Cardiac atrium fibroblast (primary cell): ENCODE measurements around the gene PLTP. TPM values are rescaled to one million over a fixed set of nuclear protein-coding genes. Genes with fewer than 3 reads are reported as not detected.

ENCODE experiments used
- total RNA-seq: library from RNA; depleted of rRNA; stranded (reverse); fragments of >200 nt; gene quantifications from 2 replicates; pipeline ENCODE4 v1.2.3, GENCODE V29; 2015

PLTP gene, protein sequence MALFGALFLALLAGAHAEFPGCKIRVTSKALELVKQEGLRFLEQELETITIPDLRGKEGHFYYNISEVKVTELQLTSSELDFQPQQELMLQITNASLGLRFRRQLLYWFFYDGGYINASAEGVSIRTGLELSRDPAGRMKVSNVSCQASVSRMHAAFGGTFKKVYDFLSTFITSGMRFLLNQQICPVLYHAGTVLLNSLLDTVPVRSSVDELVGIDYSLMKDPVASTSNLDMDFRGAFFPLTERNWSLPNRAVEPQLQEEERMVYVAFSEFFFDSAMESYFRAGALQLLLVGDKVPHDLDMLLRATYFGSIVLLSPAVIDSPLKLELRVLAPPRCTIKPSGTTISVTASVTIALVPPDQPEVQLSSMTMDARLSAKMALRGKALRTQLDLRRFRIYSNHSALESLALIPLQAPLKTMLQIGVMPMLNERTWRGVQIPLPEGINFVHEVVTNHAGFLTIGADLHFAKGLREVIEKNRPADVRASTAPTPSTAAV
- total RNA-seq = 60.6 and 107 TPM in 2 replicates

DNA sequence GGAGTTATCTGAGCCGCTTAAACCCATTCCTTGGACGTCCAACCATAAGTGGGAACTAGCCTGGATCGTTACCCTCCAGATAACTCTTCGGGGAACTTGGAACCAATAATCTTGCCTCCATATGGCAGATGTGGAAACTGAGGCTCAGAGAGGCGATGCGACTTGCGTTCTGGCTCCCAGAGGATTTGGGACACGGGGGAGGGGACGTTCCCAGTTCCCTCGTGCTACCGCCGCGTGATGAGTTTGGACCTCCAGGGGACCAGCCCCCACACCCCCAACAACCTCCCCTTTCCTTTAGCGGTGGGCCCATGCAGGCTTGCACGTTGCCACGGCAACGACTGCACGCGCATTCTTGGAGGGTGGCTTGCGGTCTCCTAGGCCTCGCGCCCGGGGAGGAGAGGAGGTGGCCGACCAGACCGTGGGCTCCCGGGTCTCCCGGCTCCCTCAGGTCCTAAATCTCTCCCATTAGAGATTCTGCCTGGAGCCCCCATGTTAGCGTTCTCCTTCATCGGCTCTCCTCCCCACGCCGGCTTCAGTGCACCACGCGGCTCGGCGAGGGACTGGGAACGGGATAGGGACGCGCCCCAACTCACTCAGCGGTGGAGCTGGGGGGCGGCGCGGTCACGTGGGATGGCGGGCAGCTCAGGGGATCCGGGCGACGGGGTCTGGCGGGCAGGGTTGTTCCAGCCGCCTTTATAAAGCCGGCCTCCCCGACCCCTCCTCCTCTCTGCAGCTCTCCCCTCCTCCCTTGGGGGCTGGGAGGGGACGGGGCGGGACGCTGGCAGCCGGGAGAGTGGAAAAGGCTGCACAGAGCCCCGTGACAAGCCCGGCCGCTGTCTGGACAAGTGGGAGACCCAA lies at the start of gene PLTP:
Gene PLTP (minus strand): TSS at position 670 of the 858 bp plus-strand sequence. CDS start 703 bp downstream, outside the sequence.

GRCh38 chr20:45934586-45935415 lies 22.8 kb upstream of the PLTP start, which contains the start of gene PCIF1:
Gene PCIF1 (plus strand): TSS chr20:45934683. CDS start chr20:45939000, 4,317 bp downstream.

GRCh38 chr20:45890985-45891983 lies 20.7 kb downstream of the PLTP start, which contains the start of the genes CTSA and NEURL2:
Gene CTSA (plus strand): TSS chr20:45891335. CDS start chr20:45891569, 234 bp downstream.
Gene NEURL2 (minus strand): TSS chr20:45891208. CDS start chr20:45890991, 217 bp downstream.

GRCh38 chr20:45887346-45887715 lies 24.6 kb downstream of the PLTP start, which contains the start of gene SPATA25:
Gene SPATA25 (minus strand): TSS chr20:45887622. CDS start chr20:45887590, 32 bp downstream.

GRCh38 chr20:45880988-45881788 lies 30.8 kb downstream of the PLTP start, which contains the start of gene ZSWIM1:
Gene ZSWIM1 (plus strand): TSS chr20:45881227. CDS start chr20:45882593, 1,366 bp downstream.

DNA sequence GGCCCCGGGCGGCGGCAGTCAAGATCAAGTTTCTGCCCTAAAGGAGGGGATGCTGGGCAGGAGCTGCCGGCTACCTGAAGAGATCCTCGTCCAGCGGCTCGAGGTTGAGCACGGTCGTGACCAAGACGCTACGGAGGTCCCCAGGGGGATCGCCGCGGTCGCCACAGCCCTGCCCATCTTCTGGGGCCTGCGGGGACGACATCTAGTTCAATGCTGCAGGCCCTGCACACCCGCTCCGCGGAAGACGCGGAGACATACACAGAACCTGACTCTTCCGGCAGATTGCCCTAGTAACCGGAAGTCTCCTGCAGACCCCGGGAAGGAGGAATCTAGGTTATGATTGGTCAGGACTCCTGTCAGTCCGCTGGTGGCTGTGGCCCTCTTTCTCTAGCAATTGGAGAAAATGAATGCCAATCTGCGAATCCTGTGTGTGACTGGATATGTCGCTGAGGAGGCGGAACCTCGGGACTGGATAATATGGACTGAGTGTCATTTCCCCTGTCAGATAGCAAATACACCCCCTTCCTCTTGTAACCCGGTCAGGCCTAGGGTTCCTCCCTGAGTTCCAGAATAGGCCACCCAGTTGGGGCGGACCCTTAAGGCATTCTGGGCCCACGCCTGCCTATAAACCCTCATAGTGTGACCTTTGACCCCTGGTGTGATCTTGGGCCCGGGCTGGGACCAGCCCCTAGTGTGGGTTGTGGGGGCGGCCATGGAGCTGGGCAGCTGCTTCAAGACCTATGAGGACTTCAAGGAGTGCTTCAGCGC lies 54.7 kb downstream of the PLTP start, which contains the start of the genes ACOT8 and ZSWIM3:
Gene ACOT8 (minus strand): TSS at position 279 of the 768 bp plus-strand sequence. CDS start 77 bp downstream, at position 202.
Gene ZSWIM3 (plus strand): TSS at position 501 of the 768 bp plus-strand sequence. CDS start 212 bp downstream, at position 713.

Other genes with a start within 250 kb of the PLTP start
- not detected in 2 replicates for gene WFDC11, start 241.9 kb downstream of the PLTP start, total RNA-seq
- not detected in 2 replicates for gene WFDC13, start 210.1 kb downstream of the PLTP start, total RNA-seq
- not detected in 2 replicates for gene WFDC10B, start 207.1 kb downstream of the PLTP start, total RNA-seq
- not detected in 2 replicates for gene SPINT4, start 189.8 kb downstream of the PLTP start, total RNA-seq
- gene WFDC3, start 120.3 kb downstream of the PLTP start, total RNA-seq = not detected in 2 replicates
- gene DNTTIP1, start 120.2 kb downstream of the PLTP start, total RNA-seq = 17.2 and 25.1 TPM in 2 replicates
- gene UBE2C, start 99.5 kb downstream of the PLTP start, total RNA-seq = 19.6 and 32.7 TPM in 2 replicates
- gene TNNC2, start 84.8 kb downstream of the PLTP start, total RNA-seq = not detected in 2 replicates
- 33.6 and 41.5 TPM in 2 replicates for gene SNX21, start 78.4 kb downstream of the PLTP start, total RNA-seq
- gene ACOT8, start 54.8 kb downstream of the PLTP start, total RNA-seq = 45.3 and 87.3 TPM in 2 replicates
- gene ZSWIM3, start 54.5 kb downstream of the PLTP start, total RNA-seq = 2.9 and 6.1 TPM in 2 replicates
- 9.4 and 9.9 TPM in 2 replicates for gene ZSWIM1, start 30.9 kb downstream of the PLTP start, total RNA-seq
- not detected in 2 replicates for gene SPATA25, start 24.5 kb downstream of the PLTP start, total RNA-seq
- 1.1 and 1.9 TPM in 2 replicates for gene NEURL2, start 20.9 kb downstream of the PLTP start, total RNA-seq
- 134 and 149 TPM in 2 replicates for gene CTSA, start 20.8 kb downstream of the PLTP start, total RNA-seq
- gene PCIF1, start 22.5 kb upstream of the PLTP start, total RNA-seq = 9.2 and 17.3 TPM in 2 replicates
- 7.9 and 17.0 TPM in 2 replicates for gene ZNF335, start 60.0 kb upstream of the PLTP start, total RNA-seq
- gene MMP9, start 96.8 kb upstream of the PLTP start, total RNA-seq = 0.81 TPM in 1 of 2 replicates, not detected in the other
- gene SLC12A5, start 117.1 kb upstream of the PLTP start, total RNA-seq = 2.5 TPM in 1 of 2 replicates, not detected in the other
- 15.7 and 18.8 TPM in 2 replicates for gene NCOA5, start 177.8 kb upstream of the PLTP start, total RNA-seq
- 7.8 and 13.3 TPM in 2 replicates for gene CD40, start 206.2 kb upstream of the PLTP start, total RNA-seq